ENCODE measurements around the gene NFATC1.

GRCh38 chr18:79512461-79513380 is 117.0 kb downstream of the NFATC1 start:
- TF ChIP-seq EZH2 (IDR thresholded peaks at IDR 0.05; ENCODE audit: borderline replicate concordance, insufficient read depth, low read length, poor library complexity, severe bottlenecking) (no peak), MXI1 (conservative IDR thresholded peaks at IDR 0.05; ENCODE audit: poor library complexity, severe bottlenecking) (no peak)
- TF ChIP-seq, protein P1, sequence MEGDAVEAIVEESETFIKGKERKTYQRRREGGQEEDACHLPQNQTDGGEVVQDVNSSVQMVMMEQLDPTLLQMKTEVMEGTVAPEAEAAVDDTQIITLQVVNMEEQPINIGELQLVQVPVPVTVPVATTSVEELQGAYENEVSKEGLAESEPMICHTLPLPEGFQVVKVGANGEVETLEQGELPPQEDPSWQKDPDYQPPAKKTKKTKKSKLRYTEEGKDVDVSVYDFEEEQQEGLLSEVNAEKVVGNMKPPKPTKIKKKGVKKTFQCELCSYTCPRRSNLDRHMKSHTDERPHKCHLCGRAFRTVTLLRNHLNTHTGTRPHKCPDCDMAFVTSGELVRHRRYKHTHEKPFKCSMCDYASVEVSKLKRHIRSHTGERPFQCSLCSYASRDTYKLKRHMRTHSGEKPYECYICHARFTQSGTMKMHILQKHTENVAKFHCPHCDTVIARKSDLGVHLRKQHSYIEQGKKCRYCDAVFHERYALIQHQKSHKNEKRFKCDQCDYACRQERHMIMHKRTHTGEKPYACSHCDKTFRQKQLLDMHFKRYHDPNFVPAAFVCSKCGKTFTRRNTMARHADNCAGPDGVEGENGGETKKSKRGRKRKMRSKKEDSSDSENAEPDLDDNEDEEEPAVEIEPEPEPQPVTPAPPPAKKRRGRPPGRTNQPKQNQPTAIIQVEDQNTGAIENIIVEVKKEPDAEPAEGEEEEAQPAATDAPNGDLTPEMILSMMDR (IDR thresholded peaks at IDR 0.05; ENCODE audit: poor library complexity, severe bottlenecking): no peak
